Stromal cell of bone marrow (primary cell): Measurements from ENCODE around the gene VSTM5.

Source experiments
- DNase-seq: peaks from one replicate; pipeline ENCODE4 v3.0.0-alpha.2; 2012; ENCODE audit warnings: low read depth

Gene VSTM5

DNA sequence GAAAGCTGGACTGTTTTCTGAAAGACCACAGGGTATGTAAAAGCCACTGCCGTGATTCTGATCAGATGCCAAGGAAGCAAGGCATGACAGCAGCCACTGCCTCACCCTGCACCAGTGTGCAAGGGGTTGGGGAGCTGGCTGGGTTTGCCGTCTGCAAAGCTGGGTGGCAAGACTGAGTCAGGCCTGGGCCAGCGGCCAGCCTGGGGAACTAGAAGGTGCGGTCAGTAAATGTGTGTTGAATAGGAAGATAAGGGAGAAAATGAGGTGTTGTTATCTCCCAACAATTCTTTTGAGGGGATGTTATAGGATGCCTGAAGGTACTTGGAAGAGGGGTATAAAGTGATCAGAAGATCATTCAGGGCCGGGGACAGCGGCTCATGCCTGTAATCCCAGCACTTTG lies 8.0 kb downstream of the VSTM5 start:
- peak; percentile 45 for DNase-seq

DNA sequence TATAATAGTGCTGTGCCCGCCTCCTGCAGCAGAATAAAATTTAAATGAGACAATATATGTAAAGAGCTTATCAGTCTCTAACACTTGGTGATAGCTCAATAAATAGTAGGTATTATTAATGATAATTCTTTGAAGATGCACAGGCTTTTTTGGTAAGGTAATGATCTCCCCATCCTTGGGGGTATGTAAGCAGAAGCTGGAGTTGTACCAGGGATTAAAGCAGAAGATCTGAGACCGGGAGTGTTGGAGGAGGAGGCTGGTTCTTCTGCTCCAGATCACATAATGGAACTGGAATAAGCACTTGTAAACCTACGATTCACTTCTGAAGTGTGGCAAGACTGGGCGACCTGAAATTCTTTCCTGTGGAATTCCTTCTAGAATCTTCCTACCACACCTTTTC lies 8.4 kb downstream of the VSTM5 start:
- no peak for DNase-seq

DNA sequence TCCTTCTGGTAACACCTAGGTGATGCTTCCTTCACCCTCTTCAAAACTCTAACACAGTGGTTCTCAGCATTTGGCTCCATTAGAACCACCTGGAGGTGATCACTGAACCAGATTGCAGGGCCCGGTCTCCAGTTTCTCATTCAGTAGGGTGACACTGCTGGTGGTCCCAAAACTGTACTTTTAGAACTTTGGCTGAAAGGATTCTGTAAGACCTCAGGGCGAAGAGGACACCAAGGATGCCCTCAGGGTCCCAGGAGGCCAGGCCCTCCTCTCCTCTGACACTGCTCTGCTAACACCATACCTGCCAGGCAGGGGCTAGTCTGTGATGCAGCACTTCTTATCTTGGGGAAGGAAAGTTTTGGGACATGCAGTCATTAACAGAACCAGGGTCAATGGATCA lies 9.0 kb downstream of the VSTM5 start:
- DNase-seq, result no peak

DNA sequence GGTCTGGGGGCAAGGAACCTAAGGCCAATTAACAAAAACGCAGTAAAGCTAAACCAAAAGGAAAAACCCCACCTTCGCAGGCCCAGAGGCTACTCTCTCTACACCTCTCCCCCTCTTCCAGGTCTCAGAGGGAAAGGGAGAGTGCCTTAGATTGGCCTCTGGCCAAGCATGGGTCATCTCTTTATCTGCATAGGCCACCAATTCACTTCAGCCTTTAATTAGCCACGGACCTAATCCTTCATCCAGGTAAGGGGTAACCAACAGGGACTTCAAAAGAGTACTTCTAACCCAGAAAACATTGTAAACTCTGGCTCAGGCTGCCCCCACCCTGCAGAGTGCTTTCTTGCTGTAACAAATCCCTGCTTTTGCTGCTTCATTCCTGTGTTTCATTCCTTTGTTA lies 9.4 kb downstream of the VSTM5 start:
- DNase-seq, result no peak

DNA sequence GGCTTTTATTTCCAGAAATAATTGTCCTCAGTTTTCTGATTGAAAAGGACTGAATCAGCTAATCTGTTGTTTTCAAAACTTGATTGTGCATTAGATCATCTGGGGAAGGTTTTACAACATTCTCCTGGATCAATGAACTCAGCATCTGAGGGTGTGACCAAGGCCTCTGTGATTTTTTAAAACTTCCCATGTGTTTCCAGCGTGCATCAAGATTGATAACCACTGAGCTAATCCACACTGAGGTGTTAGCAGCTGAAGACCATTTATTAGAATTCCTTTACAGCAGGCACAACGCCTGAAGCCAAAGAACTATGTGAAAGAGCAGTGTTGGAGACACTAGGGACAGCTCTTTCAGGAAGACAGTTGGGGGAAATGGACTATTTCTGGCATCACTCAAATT lies 10.2 kb downstream of the VSTM5 start:
- DNase-seq, result no peak

DNA sequence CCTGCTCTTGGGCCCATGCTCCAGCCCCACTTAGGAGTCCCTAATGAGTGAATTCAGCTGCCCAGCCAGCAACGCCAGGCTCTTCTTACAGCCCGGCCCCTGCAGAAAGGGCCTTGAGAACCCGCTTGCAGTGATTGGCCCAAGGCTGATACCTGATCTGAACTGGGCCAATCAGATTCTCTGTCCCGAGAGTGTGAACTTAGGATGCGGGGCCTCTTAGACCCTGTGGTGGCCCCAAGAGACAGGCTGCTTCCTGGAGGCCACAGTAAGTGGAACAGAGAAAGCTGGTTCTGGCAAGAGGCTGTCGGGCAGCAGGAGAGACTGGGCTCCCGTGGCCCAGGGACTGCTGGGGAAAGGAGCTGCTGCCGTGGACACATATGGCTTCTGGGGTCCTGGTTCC lies 11.5 kb downstream of the VSTM5 start:
- DNase-seq, result no peak

DNA sequence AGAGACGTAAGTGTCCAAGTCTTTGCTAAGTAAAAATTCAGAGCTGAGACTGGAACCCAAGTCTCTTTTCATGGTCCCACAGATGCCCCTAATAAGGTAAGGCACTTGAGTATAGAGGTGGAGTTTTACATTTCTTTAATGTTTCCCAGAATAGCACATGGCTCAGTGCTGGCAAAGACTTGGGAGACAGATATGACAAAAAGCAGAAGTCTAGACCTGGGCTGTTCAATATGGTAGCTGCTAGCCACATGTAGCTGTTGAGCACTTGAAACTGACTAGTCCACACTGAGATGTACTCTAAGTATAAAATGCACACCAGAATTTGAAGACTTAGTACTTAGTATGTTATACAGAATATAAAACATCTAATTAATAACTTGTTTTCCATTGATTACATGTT lies 17.6 kb downstream of the VSTM5 start:
- DNase-seq, result no peak

DNA sequence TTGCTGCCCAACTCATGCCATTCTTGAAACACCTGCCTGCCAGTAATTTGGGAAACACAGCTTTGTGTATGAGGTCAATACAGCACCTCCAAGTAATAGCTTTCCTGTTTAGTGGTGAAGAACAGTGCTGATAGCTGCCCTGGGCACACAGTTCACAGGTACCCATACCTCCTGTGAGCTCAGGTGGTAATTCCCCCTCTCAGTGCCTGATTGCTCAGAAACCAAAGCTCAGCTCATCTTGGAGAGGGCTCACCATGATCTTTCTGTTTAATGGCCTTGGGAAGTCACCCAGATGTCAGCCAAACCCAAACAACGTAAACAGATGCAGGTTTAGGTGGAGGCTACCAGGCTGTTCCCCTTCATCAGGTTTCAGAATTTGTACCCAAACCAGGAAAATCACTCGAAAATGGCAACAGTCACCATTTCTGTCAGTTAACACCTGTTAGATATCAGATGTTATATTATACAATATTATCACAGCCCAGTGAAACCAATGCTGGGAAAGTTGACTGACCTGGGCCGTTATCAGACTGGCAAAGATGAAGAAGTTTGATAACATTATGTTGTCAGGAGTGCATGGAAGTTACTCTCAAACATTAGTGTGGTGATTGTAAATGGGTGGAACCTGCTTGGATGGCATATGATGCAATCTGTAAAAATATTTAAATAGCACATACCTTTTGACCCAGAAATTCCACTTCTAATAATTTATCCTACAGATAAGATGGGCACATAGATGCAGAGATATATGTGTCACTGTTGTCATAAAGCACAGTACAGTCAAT lies 18.9 kb downstream of the VSTM5 start:
- DNase-seq, result no peak

DNA sequence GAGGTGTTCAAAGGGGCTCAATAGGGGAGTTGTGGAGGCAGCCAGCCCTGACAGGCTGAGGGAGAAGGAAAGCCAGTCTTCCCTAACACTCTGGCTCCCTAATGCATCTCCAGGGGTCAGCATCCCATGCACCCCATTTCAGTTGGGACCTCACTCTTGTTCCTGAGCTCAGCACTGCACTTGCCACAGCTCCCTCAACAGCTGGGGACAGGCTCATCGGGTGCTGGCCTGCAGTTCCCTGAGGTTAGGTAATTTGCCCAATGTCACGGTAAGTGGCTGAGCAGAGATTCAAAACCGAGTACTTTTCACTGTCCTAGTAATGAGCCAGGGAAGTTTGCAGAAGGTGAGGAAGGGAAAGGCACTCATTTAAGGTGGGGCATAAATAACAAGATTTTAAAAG lies 20.8 kb downstream of the VSTM5 start:
- no peak for DNase-seq

DNA sequence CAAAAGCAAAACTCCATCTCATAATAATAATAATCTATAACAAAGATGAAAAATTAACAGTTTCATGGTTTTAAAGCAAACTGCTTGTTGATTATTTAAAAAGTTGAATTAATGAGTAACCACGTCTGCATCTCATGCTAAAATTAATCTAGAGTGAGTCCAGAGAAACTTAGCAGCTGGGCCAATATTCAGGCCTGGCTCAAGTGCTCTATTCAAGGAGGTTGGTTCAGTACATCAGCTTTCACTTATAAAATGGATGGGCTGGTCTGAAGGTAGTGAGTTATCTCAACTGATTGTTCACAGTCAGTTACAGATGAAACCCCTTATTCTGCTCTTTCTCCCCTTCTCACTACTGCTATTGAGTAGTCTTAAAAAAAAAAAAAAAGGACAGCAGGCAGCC lies 23.1 kb downstream of the VSTM5 start:
- DNase-seq, result no peak

DNA sequence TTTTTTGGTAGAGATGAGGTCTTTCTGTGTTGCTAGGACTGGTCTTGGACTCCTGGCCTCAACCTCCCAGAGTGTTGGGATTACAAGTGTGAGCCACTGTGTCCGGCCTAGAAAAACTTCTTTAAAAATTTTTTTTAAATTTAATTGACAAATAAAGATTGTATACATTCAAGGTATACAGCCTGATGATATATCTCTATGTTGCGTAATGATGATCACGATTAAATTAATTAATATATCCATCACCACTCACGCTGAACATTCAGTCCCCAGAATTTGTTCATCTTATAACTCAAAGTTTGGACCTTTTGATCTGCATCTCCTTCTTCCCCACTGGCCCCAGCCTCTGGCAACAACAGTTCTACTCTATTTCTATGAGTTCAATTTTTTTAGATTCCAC lies 27.2 kb downstream of the VSTM5 start:
- DNase-seq, result no peak

DNA sequence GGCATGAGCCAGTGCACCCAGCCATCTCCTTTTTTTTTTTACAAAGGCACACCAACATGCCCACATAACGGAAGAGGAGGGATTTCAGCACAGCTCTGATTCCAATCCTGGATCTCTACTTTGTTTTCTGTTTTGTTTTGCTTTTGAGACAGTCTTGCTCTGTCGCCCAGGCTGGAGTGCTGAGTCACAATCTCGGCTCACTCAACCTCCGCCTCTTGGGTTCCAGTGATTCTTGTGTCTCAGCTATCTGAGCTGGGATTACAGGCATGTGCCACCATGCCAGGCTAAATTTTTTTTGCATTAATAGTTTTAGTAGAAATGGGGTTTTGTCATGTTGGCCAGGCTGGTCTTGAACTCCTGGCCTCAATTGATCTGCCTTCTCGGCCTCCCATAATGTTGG lies 28.1 kb downstream of the VSTM5 start:
- DNase-seq, result no peak

DNA sequence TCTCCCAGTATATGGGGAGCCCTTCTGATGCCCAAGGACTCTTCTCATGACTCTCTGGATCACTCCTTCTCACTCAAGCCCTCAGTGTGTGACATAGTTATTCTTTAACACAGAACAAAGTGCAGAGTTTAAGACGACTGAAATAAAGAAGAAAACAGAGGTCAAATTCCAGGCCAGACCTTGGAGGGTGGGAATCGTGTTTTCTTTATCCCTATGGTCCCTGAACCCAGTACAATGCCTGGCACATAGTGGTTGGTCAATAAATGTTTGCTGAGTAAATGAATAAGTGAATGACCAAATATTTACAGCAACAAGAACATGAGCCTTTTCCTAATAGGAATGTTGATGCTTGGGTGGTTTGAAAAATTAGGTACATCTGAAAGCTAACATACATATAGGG lies 28.8 kb downstream of the VSTM5 start:
- no peak for DNase-seq

DNA sequence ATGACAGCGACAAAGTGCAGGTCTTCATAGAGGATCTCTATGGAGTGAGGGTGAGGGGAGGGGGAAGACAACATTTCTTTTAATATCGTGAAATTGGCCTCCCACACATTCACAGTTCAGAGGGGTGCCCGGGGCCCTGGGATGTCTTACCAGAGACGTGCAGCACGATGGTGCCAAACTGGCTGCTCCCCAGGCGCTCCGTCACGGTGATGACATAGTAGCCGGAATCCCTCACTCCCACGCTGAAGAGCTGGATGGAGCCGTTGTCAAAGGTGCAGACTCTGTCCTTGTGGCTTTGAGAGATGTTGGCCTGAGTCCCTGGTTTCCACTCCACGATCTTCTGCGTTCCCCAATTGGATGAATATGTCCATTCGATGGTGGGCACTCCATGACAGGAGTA lies 29.6 kb downstream of the VSTM5 start:
- no peak for DNase-seq

DNA sequence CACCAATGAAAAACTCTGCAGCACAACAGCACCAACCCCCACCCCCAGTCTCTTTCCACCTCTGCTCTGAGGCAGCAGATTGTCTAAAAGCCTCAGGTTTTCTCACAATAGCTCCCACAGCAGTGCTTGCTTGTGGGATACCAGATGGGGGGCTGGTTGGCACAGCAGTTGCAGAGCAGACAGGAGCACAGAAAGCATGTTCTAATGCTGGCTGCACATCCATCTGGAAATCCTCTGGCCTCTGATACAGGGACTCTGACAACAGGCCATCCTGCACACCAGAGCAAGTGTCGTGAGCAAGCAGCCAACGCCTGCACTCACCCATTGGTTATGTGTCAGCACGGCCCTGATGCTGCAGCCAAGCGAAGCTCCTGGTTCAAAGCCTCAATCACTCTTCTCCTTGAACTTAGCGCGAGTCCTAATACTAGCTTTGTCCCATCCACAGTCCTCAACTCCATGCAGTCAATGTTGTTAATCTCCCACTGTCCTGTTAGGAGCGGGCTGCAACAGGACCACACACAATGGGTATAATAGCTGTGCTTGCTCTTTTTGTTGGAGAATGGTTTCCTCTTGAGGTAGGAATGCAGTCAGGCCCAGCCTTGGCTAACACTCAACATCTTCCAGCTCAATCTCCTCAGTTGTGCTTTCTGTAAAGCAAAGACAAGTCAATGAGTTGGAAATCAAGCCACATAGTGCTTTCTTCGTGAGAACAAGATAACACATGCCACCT lies 30.3 kb downstream of the VSTM5 start:
- no peak for DNase-seq

DNA sequence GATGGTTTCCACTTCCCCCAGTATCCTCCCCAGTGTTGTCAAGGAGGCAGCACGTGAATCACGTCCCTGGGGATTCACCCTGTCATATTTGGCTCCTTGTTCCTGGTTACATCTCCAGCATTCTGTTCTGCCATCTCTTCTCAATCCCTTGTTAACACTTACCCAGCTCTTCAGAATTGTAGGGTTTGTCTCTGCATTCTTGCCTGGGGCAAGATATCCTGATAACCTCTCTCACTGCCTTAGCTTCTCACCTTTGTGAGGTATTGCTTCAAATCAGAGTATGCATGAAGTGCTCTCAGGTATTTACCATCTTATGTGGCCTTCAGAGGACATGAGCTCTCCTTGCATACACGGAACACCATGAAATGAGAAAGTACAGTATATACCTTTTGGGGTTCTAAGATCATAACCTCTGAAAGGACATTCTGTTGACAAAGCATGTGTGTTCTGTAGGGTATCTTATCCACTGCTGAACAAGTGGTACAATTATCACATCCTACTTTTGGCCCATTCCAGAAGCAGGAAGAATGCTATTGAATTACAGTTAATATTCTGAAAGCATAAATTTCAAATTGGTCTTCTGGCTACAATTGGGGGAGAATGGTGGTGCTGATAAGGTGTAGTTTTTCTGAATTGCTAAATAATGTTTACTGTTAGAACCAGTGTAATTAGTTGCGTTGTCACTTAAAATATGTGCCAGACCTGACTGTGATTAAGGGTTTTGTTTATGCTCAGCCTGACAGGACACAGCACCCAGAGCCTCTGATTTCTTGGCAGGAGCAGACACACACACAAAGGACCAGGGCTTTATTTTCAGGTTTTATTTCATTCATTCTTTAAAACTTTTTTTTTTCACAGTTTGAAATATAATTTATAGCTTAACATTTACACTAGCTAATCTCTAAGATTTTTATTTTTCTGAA lies 32.7 kb downstream of the VSTM5 start:
- no peak for DNase-seq

DNA sequence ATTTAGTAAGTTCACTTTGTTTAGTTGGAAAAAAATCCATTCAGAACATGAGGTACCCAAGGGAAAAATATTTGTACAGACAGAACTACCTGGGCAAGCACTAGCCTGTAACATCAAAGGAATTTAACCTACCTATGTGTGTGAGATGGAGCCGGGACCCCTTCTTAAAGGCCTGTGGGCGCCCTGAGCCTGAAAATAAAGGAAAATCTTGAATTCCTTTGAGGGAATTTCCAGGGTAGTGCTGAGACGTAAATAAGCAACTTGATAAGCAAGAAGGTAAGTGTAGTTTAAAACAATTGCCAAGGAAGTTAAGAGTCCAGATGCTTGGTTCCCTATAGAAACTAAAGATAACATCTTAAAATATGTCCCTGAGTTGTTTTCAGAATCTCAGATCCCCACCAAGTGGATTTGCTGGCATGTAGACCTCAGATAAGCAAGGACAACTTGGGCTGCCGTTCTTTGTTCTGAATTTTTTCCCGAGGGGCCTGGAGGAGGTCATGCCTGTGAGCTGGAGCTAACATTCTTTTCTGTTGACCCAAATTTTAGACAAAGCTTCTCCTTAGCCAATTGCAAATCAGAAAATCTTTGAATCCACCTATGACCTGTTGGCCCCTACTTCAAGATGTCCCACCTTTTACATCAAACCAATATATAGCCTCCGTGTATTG lies 35.3 kb downstream of the VSTM5 start:
- DNase-seq, result no peak

DNA sequence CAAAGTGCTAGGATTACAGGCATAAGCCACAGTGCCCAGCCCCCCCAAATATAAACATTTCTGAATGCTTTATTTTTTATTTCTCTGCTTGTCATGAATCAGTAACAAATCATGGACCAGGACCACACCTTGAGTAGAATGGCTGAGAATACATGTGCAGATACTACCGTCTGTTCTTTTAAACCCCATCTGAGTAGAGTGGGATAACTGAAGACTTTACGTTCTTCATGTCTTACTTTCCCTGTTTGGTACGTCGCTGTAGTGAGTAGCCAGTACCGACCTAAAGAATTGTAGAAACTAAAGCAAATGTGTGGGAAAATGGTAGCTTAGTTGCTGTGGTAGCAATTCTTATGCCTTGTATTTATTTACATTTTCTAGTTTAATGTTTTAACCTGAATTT lies 36.4 kb downstream of the VSTM5 start:
- no peak for DNase-seq

DNA sequence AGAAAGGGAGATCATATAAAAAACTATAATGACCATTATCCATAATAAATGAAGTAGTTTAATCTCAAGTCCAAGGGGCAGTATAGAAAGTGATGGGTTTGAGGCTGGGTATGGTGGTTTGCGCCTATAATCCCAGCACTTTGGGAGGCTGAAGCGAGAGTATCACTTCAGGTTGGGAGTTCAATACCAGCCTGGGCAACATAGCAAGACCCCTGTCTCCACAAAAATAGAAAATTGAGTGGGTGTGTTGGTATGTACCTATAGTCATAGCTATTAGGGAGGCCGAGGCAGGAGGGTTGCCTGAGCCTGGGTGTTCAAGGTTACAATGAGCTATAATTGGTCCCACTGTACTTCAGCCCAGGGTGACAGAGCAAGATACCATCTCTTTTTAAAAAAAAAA lies 42.4 kb downstream of the VSTM5 start:
- DNase-seq, result no peak

DNA sequence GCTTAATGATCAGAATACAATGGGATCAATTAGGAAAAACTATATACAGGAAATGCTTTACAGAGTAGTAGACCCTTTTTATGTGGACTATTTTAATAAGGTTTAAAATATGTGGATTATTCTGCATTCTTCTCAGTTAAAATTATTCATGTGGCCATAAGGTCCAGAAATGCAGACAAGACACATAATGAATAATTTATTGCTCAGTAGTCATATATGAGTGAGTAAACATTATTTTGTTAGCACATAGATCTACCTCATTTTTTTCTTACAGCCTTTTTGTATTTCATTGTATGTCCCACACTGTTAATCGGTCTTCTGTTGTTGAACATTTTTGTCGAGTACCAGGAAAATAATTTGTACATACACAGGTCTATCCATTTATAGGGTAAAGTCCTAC lies 45.5 kb downstream of the VSTM5 start:
- no peak for DNase-seq

DNA sequence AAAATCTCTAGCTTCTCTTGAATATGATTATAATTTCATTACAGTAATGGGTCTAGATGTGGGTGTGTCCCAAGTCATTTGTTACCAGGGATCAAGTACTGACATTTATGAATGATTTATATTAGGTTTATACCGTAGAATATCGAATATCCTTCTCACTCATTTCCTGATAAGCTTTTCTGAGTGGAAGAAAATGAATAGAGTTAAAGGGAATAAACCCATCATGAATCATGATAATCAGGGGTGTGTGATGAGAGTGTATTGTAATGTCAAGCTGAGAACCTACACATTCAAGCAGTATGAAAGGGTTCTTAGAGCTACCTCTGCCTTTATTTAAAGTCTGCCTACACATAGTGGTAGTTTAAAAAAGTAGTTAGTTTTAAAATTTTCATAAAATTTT lies 49.1 kb downstream of the VSTM5 start:
- no peak for DNase-seq
